Activated gamma-delta T cell (primary cell): Measurements from ENCODE around the gene SLC7A6OS.

ENCODE experiments used
- DNase-seq: peaks from one replicate; lab custom pipeline; 2025; lab: John Stamatoyannopoulos, UW
- total RNA-seq, 2 donors: gene quantifications; one replicate each; lab custom pipeline; 2026; lab: John Stamatoyannopoulos, UW

SLC7A6OS gene
- total RNA-seq, result 69.6 to 74.0 reads per million in 2 donors

DNA sequence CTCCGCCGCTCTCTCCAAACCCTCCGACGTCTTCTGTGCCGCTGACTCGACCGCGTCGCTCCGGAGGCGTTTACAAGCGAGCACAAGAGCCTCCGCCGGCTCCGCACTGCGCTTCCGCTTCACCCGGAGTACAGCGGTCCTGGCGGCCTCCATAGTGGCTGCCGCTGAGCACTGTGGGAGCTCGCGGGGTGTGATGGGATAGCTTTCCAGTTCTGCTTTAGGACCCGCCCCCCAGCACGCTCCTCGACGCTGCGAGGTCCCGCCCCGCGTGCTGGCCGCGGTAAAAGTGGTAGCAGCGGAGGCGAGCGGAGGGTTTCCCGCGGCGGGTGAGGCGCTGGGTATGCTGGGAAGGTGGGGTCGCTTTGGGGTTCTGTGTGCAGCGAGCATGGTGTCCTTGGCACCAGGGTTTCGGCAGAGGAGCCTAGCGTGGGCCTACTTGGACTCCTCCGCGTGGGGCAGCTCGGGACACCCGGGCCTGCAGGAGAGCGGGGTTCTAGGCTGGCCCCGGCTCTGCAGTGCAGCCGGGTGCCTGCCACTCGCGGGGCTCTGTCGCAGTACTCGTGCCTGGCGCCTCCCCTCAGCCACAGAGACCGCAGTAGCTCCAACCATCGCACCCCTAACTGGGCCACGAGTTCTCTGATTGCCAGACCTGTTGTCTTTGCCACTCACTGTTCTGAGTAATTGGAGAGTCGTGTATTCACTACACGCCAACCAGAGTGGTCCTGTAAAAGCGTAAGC is at the start of gene SLC7A6OS, which contains the start of gene PRMT7:
TSS of gene SLC7A6OS (minus strand) at position 173 of the 738 bp plus-strand sequence. CDS start at position 153, 20 bp downstream.
TSS of gene PRMT7 (plus strand) at position 246 of the 738 bp plus-strand sequence. CDS start 4,961 bp downstream, outside the sequence.
- DNase-seq, result peak; percentile 87

DNA sequence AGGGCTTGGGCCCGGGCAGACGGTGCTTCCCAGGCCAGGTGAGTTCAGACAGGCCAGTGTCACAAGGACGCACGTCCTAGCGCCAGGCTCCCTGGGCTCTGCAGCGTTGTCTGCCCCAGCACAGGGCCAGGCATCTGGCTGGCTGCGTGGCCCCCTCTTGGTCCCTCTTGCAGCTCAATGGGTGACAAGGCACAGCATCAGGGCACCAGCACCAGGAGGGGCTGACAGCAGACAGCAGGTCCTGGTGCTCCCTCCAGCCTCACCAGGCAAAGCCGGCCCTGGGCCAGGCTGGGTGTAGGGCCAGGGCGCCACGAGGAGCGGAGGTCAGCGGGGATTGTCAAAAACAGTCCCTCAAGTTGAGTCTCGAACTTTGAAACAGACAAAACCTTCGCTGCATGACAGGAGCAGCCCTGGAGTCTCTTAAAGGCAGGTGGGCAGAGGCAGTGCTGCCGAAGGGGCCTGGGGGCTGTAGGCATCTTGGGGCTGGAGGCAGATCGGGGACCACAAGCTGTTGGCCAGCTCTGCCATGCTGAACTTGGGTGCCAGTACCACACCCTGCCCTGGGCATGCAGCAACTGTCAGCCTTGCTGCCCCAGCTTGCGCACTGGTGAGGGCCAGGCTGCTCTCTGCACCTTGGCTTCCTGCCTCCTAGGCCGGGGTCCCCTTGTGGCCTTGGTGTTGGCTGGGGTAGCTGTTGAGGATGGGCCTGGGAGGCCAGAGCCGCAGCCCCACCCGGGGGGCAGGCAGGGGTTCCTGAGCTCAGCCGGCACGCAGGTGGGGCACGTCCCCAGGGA is 48.8 kb upstream of the SLC7A6OS start:
- no peak for DNase-seq

GRCh38 chr16:68358951-68359350 is 48.2 kb upstream of the SLC7A6OS start:
- no peak for DNase-seq

DNA sequence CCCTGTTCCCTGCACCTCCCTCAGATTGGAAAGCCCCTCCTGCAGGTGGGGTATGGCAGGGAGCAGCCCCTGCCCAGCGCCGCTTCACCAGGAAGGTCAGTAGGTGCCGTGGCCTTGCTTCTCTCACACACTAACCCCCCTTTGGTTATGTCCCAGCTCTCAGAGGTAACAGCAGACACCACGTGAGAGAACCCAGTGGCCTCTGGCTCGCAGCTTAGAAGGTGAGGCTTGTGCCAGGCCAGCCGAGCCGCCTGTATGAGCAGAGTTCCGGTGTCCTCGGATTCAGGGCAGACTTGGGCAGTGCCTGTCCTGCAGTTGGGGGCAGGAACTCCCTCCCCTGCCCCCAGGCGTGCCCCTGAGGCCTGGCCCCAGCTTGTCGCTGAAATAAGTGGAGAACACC is 47.2 kb upstream of the SLC7A6OS start:
- DNase-seq, result no peak

GRCh38 chr16:68357521-68357922 is 46.8 kb upstream of the SLC7A6OS start:
- no peak for DNase-seq

DNA sequence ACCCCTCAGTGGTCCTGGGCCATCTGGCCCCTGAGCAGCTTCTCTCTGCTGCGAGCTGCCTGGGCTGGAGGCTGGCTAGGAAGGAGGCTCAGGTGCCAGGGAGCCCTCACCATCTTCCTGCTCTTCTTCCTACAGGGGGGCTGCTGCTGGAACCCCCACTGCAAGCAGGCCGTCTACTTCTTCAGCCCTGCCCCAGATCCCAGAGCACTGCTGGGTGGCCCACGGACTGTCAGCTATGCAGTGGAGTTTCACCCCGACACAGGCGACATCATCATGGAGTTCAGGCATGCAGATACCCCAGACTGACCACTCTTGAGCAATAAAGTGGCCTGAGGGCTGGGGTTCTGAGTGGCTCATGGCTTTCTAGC is 46.2 kb upstream of the SLC7A6OS start:
- no peak for DNase-seq

- DNase-seq, result peak; percentile 46
These were observed 45.6 kb upstream of the SLC7A6OS start for GRCh38 chr16:68356249-68356918.

- DNase-seq, result no peak
These were observed 44.9 kb upstream of the SLC7A6OS start for GRCh38 chr16:68355447-68356248.

DNA sequence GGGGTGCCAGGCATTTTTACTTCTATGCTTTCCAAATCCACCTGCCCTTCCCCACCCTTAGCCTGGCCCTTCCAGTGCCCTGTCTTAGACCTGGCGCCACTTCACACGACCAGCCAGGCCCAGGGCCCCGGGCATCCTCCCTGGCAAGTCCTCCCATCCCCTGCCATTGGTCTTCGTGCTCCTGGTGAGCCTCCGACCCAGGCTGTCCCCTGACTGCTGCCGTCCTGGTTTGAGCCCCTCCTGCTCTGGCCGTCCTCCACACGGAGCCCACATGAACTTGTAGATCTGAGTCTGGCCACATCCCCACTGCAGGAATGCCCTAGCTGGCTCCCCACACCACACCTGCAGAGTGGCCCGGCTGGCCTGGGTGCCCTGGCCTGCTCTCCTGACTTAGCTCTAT is 44.1 kb upstream of the SLC7A6OS start:
- no peak for DNase-seq

DNA sequence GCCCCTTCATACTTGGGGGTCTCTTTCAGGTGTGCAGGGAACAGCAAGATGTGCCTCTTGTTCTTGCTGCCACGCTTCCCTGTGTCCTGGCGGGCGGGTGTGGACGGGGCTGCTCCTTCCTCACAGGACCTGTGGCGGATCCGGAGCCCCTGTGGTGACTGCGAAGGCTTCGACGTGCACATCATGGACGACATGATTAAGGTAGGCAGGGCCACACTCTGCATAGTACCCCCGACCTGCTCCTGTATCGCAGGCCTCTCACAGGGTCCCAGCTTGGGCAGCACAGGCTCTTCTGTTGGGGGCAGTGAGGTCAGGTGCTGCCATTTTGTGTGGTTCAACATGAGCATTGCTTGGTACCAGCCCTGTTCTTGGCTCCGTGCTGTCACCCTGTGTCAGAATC is 42.6 kb upstream of the SLC7A6OS start:
- DNase-seq, result no peak

- no peak for DNase-seq
These were observed 41.3 kb upstream of the SLC7A6OS start for GRCh38 chr16:68351991-68352431.

GRCh38 chr16:68351463-68351862 is 40.7 kb upstream of the SLC7A6OS start:
- no peak for DNase-seq

GRCh38 chr16:68350813-68351350 is 40.1 kb upstream of the SLC7A6OS start:
- DNase-seq, result no peak

GRCh38 chr16:68349838-68350410 is 39.2 kb upstream of the SLC7A6OS start:
- DNase-seq, result no peak

DNA sequence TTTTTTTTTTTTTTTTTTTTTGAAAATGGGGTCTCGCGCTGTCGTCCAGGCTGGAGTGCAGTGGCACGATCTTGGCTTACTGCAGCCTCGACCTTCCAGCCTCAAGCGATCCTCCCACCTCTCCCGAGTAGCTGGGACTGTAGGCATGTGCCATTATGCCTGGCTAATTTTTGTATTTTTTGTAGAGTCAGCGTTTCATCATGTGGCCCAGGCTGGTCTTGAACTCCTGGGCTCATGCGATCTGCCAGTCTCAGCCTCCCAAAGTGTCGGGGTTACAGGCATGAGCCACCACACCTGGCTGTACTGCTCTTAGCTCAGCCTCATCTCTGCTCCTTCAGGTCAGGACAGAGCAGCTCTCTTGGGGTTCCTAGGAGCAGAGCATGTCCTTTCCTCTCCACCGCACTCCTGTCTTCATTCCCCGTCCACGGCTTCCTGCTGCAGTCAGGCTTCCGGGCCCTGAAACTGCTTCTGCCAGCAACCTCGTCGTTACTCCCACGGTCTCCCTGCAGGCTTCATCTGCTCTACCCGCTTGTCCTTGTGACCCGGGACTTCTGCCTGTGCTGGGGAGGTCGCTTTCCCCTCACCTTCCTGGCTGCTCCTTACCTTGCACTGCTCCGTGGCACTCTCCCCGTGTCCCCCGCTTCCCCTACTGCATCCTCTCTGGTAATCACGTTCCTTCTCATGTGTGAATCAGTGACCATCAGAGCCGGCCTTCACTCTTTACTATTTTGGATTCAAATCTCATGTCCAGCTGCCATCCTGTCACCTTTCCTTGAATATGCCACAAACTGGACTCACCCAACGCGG is 38.1 kb upstream of the SLC7A6OS start:
- no peak for DNase-seq

GRCh38 chr16:68347605-68348004 is 36.9 kb upstream of the SLC7A6OS start:
- no peak for DNase-seq

DNA sequence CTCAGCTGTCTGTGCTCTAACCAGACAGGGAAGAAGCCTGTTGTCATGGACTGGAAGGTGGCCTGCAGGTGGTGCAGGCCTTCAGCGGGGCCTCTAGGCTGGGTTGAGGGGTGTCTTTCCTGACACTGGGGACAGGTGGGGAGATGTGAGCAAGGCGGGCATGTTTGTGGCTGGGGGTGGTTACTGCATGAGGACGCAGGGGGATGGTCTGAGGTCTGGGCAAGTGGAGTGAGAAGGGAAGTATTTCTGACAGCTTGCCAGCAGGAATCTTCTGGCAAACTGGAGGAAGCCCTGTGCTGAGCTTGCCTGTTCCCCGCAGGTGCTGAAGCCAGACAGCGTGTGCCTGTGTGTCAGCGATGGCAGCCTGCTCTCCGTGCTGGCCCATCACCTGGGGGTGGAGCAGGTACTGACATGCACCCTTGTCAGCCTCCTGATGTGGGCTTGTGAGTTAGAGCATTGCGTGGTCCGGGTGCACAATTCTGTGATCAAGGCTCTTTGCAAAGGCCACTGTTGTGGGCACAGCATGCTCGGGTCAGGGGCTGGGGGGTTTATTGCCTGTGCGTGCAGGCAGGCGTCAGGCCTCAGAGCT is 36.2 kb upstream of the SLC7A6OS start:
- DNase-seq, result no peak

DNA sequence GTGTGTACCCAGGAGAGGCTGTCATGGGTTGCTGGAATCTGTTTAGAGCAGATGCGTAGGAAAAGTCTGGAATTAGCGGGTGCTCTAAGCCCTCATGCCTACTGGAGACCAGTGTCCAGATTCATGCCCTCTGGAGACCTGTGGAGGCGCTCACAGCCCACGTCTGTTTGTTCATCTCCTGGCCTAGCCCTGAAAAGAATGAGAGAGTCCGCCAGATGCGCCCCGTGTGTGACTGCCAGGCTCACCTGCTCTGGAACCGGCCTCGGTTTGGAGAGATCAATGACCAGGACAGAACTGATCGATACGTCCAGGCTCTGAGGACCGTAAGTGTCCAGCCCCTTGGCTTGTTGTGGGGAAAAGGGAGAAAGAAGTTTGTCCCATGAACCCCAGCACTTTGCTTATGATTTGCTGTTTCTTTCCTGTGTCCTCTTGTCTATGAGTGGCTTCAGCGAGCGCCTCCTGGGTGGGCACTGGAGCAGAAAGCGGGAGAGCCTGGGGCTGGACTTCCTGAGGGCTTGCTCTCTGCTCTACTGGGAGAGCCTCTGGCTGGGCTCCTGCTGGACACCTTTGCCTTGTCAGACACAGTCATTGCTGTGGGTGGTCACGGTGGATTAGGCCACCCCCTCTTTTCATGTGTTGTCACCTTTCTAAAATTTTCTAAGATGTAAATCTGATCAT is 35.4 kb upstream of the SLC7A6OS start:
- no peak for DNase-seq

DNA sequence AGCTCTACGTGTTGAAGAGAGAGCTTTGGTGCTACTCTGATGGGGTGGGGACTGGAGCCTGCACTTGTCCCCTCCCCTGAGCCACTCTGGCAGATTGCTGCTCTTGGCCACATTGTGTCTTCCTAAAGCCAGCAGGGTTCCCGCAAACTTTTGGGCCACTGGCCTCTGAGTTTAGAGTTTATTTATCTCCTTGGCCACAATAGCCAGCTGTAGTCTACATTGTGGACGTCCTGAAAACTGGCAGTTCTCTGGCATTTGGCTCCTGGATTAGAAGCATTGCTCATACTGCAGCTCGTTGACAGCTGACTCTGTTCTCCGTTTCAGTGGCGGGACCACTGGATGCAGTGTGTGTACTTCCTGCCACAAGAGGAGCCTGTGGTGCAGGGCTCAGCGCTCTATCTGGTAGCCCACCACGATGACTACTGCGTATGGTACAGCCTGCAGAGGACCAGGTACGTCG is 34.6 kb upstream of the SLC7A6OS start:
- no peak for DNase-seq
